HUES64 (cell line): ENCODE data around the gene BACH2.
"Not testable (repeated sequence)": the region's sequence is repeated elsewhere in the genome, so short reads cannot be mapped to it uniquely, and the experiment has no call there.

Source experiments
- H3K27ac ChIP-seq: 2 replicates; pipeline ENCODE4 v1.7.0; 2013; ENCODE audit warnings: low read depth, low read length, inconsistent platforms
- H3K27me3 ChIP-seq: 2 replicates; pipeline ENCODE4 v1.6.1; 2013; ENCODE audit warnings: mild to moderate bottlenecking, low read length; ENCODE audit not compliant: insufficient read depth
- H3K36me3 ChIP-seq: 2 replicates; pipeline ENCODE4 v1.6.1; 2013; ENCODE audit warnings: mild to moderate bottlenecking, low read length; ENCODE audit not compliant: insufficient read depth
- H3K4me1 ChIP-seq: 2 replicates; pipeline ENCODE4 v1.6.1; 2013; ENCODE audit warnings: mild to moderate bottlenecking, low read length, moderate library complexity; ENCODE audit not compliant: insufficient read depth
- H3K4me3 ChIP-seq: 2 replicates; pipeline ENCODE4 v1.5.1; 2013; ENCODE audit warnings: mild to moderate bottlenecking, low read length, moderate library complexity
- H3K9ac ChIP-seq: 2 replicates; pipeline ENCODE4 v1.6.1; 2013; ENCODE audit warnings: mild to moderate bottlenecking, low read depth, low read length
- H3K9me3 ChIP-seq: 2 replicates; pipeline ENCODE4 v1.6.1; 2013; ENCODE audit warnings: low read depth, low read length; ENCODE audit not compliant: insufficient read depth
- WGBS: fragments of 150-250, 120-280 bp; methylation state at CpG from one replicate; pipeline ENCODE4 v1.1.7; 2013; ENCODE audit warnings: missing lambda C conversion rate; 5-methylcytosine and 5-hydroxymethylcytosine counted together

BACH2 gene

GRCh38 chr6:90148867-90149266, 147.8 kb downstream of the BACH2 start:
- H3K27ac ChIP-seq: no peak overlapping the region
- H3K4me1 ChIP-seq: no peaks in the 10 kb centered on the region
- no peaks in the 10 kb centered on the region for H3K9me3 ChIP-seq
- H3K9ac ChIP-seq: no peak overlapping the region
- H3K27me3 ChIP-seq: no peaks in the 10 kb centered on the region
- H3K36me3 ChIP-seq: no peaks in the 10 kb centered on the region
- no peak overlapping the region for H3K4me3 ChIP-seq
- 89% methylated on average over 5 of the region's 5 CpGs for WGBS

DNA sequence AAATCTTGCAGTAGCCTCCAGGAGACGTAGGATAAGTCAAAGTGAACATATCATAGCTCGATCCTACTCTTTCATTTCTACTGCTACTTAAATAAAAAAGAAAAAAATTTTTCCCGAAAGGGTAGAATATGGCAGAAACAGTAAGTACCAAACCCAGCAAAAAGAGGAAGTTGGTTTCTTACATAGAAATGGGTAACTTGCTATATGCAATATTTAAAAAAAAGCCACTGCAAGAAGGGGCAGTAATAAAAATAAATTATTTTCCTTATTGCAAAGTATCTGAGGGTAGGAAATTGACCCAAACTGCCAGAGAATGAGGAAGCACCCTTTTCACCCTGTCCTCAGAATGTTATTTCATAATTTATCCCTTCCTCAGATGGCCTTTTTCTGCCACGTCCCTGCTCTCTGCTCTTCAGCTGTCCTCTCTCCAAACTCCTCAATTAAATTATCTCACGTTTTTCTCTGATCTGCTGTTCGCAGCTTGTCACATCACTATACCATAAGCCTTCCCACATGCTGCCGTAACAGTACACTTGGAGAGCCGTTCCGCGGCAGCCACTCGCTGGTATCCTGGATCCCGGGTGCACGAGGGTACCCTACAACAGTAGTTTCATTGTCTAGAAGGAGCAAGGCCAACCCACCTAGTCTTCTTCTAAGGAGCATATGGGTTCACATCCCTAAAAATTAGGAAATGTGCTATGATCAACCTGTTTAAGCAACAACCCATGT, 149.6 kb downstream of the BACH2 start:
- no peak overlapping the region for H3K27ac ChIP-seq
- no peaks in the 10 kb centered on the region for H3K27me3 ChIP-seq
- no peaks in the 10 kb centered on the region for H3K4me1 ChIP-seq
- H3K4me3 ChIP-seq: no peak overlapping the region
- WGBS: 95% methylated on average over 12 of the region's 13 CpGs
- H3K9me3 ChIP-seq: no peaks in the 10 kb centered on the region
- no peaks in the 10 kb centered on the region for H3K36me3 ChIP-seq
- no peak overlapping the region for H3K9ac ChIP-seq

GRCh38 chr6:90146024-90146423, 150.6 kb downstream of the BACH2 start:
- H3K4me1 ChIP-seq: no peaks in the 10 kb centered on the region
- no peak overlapping the region for H3K9ac ChIP-seq
- no peak overlapping the region for H3K4me3 ChIP-seq
- no peaks in the 10 kb centered on the region for H3K36me3 ChIP-seq
- 93% methylated on average over 4 of the region's 4 CpGs for WGBS
- no peak overlapping the region for H3K27ac ChIP-seq
- H3K9me3 ChIP-seq: no peaks in the 10 kb centered on the region
- no peaks in the 10 kb centered on the region for H3K27me3 ChIP-seq

DNA sequence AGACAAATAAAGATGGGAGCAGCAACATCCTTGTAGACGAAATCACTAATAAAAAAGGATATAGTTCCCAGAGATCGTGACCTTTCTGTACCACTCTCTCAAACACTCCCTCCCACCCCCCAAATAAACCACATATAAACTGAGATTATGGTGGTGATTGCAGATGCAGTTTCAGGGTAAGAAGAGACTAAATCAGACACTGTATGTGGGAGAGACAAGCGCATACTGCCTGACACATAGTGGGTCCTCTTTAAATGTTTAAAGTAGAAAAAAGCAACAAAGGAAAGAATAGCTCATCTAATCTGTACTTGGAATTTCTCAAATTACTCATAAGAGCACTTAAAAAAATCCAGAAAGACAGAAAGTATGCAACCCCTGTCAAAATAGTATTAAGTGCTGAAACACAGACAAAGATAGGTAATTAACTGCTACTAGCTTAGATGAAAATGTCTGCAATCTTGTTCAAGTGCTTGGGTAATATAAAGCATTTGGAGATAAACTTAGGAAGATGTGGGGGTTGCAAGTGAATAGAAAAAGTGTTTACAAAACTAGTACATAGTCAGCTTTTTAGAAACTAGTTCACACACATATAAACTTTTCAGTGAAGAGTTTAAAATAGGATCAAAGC, 151.6 kb downstream of the BACH2 start:
- Histone ChIP-seq H3K27ac (no peak overlapping the region), H3K4me3 (no peak overlapping the region), H3K9me3 (no peaks in the 10 kb centered on the region), H3K9ac (no peak overlapping the region), H3K4me1 (no peaks in the 10 kb centered on the region), H3K27me3 (no peaks in the 10 kb centered on the region), H3K36me3 (no peaks in the 10 kb centered on the region)
- WGBS: 95% methylated on average over 2 of the region's 3 CpGs

DNA sequence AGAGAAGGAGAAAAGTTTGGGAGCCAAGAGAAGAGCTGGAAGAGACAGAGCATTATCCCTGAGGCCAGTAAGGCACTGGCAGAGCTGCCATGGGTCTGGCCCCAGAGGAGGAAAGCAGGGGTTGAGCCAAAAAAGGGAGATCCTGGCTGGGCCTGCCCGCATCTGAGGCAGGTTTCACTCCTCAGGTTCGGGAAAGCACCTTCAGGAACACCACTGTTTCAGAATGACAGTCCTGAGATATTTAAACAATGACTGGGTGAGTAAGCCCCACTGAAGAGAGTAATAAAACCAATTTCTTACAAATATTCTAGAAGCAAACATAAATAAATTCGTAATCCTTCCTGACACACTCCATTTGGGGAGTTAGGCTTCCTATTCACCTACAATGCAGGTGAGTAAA, 152.2 kb downstream of the BACH2 start:
- Histone ChIP-seq H3K9me3 (no peaks in the 10 kb centered on the region), H3K27ac (no peak overlapping the region), H3K9ac (no peak overlapping the region), H3K4me3 (no peak overlapping the region), H3K36me3 (no peaks in the 10 kb centered on the region), H3K27me3 (no peaks in the 10 kb centered on the region), H3K4me1 (no peaks in the 10 kb centered on the region)
- WGBS: 82% methylated on average over 3 of the region's 3 CpGs

GRCh38 chr6:90140683-90141082, 156.0 kb downstream of the BACH2 start:
- no peak overlapping the region for H3K4me3 ChIP-seq
- no peaks in the 10 kb centered on the region for H3K36me3 ChIP-seq
- H3K4me1 ChIP-seq: no peaks in the 10 kb centered on the region
- WGBS: no CpG with 5 or more reads among the region's 1 CpG
- no peaks in the 10 kb centered on the region for H3K9me3 ChIP-seq
- no peak overlapping the region for H3K9ac ChIP-seq
- no peak overlapping the region for H3K27ac ChIP-seq
- H3K27me3 ChIP-seq: no peaks in the 10 kb centered on the region

GRCh38 chr6:90139272-90139817, 157.3 kb downstream of the BACH2 start:
- WGBS: 93% methylated on average over 4 of the region's 7 CpGs
- Histone ChIP-seq H3K36me3 (no peaks in the 10 kb centered on the region), H3K27me3 (no peaks in the 10 kb centered on the region), H3K4me3 (no peak overlapping the region), H3K9ac (no peak overlapping the region), H3K27ac (no peak overlapping the region), H3K9me3 (no peaks in the 10 kb centered on the region), H3K4me1 (no peaks in the 10 kb centered on the region)

DNA sequence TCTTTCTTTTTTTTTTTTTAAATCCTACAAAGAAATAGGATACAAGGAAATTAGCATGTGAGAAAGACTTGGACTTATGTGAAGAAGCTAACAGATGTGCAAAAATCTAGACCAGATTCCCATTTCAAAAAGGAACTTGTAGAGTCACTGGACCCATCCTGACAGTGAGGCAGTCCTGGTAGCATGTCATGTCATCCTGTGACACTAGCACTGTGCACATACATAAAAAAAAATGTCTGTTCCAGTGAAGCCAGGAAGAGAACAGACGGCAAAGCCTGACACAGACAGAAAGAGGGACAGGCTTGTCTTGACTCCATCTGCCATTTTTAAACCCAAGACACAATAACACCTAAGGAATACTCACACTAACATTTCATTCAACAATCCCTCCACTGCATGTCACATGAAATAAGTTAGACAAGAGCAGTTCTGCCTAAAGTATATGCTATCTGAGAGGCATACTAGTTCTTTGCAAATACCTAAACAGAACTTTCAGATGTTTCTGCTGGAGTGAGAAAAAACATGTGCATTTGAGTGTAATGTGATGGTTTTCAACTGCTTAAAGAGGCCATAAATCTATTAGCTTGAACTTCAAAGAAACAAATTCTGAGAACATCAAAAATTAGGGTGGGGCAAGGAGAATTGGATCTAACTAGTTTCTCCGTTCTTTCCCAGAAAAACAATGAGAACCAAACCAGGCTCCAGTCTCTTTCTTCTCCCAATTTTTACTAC, 159.6 kb downstream of the BACH2 start:
- Histone ChIP-seq H3K36me3 (no peaks in the 10 kb centered on the region), H3K27ac (no peak overlapping the region), H3K9ac (no peak overlapping the region), H3K27me3 (no peaks in the 10 kb centered on the region), H3K4me1 (no peaks in the 10 kb centered on the region), H3K4me3 (no peak overlapping the region), H3K9me3 (no peaks in the 10 kb centered on the region)
- 96% methylated on average over 2 of the region's 2 CpGs for WGBS

DNA sequence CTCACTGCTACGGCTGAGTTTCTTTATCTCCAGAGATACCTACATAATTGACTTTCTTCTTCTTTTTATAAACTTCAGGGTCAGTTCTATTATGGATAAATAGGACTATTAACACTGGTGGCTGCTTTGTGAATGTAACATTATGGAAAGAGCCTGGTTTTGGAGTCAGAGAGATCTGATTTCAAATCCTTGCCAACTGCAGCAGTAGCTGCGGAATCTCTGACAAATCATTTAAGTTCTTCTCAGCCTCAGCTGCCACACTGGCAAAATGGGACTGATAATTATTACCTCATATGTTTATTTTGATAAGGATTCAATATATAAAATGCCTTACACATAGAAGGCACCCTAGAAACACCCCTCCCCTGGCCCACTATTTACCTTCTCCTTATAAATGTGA, 160.5 kb downstream of the BACH2 start:
- H3K9me3 ChIP-seq: no peaks in the 10 kb centered on the region
- no peaks in the 10 kb centered on the region for H3K4me1 ChIP-seq
- no peak overlapping the region for H3K27ac ChIP-seq
- WGBS: 86% methylated on average over 2 of the region's 2 CpGs
- H3K4me3 ChIP-seq: no peak overlapping the region
- H3K9ac ChIP-seq: no peak overlapping the region
- H3K36me3 ChIP-seq: no peaks in the 10 kb centered on the region
- H3K27me3 ChIP-seq: no peaks in the 10 kb centered on the region

DNA sequence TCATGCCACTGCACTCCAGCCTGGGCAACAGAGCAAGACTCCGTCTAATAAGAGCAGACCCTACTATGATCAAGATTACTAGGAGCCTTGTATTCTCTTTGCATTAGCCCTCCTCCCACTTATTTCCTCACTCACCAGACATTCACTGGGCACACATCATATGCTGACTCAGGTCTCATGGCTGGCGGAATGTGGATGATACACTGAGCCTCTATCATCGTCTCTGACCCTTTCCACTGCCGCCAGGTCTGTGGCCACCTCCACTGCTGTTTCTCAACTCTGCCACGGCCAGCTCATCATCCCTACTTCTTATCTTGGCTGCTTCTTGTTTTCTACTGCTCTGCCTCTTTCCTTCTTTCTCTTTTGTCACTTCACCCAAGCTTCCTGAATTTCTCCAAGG, 161.0 kb downstream of the BACH2 start:
- Histone ChIP-seq H3K36me3 (no peaks in the 10 kb centered on the region), H3K27me3 (no peaks in the 10 kb centered on the region), H3K9me3 (no peaks in the 10 kb centered on the region), H3K9ac (no peak overlapping the region), H3K4me3 (no peak overlapping the region), H3K4me1 (no peaks in the 10 kb centered on the region), H3K27ac (no peak overlapping the region)
- 94% methylated on average over 5 of the region's 5 CpGs for WGBS

DNA sequence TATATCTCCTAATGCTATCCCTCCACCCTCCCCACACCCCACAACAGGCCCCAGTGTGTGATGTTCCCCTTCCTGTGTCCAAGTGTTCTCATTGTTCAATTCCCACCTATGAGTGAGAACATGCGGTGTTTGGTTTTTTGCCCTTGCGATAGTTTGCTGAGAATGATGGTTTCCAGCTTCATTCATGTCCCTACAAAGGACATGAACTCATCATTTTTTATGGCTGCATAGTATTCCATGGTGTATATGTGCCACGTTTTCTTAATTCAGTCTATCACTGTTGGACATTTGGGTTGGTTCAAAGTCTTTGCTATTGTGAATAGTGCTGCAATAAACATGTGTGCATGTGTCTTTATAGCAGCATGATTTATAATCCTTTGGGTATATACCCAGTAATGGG, 163.0 kb downstream of the BACH2 start:
- not testable (repeated sequence) for H3K9ac ChIP-seq, H3K36me3 ChIP-seq, H3K4me3 ChIP-seq, H3K27ac ChIP-seq, H3K4me1 ChIP-seq, H3K9me3 ChIP-seq, H3K27me3 ChIP-seq
- WGBS: 94% methylated on average over 1 of the region's 3 CpGs
